Right ventricle myocardium superior (tissue), 1 donor: ENCODE measurements around the gene EXOC4. TPM values are rescaled to one million over a fixed set of nuclear protein-coding genes. Genes with fewer than 3 reads are reported as not detected.
"Not testable (repeated sequence)": the region's sequence is repeated elsewhere in the genome, so short reads cannot be mapped to it uniquely, and the experiment has no call there.

ENCODE experiments used
- ATAC-seq: fragments of 200-7000 bp; cut with Tn5 transposase; one replicate; pipeline ENCODE4 v1.9.1; 2020; ENCODE audit warnings: mild to moderate bottlenecking; ENCODE audit not compliant: poor library complexity
- DNase-seq: peaks from one replicate; pipeline ENCODE4 v3.0.0-alpha.2; 2020
- intact Hi-C: fragments of 100-400 bp; cut with DNase I; formaldehyde crosslinking; loops from one replicate; pipeline ENCODE4 v1.11.2; 2022
- total RNA-seq: library from RNA; stranded (reverse); fragmentation: NEBNext Ultra II Directional; extraction: Animal tissue kit (Norgen Biotek cat#: 25700); gene quantifications from one replicate; pipeline ENCODE4 v1.2.1, GENCODE V29; 2021
- donor health status: DM: no; HTN: yes; CAD: no; lungs with severe emphysema.

Gene EXOC4
- total RNA-seq, 1 donor from 2014 or later, result 32.5 TPM

DNA sequence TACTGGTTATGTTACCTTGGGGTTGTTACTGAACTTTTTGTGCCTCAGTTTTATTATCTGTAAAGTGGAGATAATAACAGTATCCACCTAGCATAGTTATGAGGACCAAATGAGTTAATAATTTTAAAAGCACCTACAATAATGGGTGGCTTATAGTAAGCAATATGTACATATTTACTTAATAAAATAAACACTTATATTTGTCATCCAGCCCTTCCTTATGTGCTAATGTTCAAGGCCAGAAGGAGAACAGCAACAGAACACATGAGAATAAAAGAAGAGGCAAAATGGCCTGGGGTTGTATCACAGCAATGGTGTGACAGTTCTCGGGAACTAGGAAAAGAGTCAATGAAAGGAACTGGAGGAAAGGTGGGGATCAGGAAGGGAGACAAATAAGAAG is 618.9 kb downstream of the EXOC4 start:
- DNase-seq (no peak), ATAC-seq (no peak)
- intact Hi-C loops, result no loop called here

- no peak for DNase-seq
- ATAC-seq, result no peak
- intact Hi-C loops, result no loop called here
Measured at GRCh38 chr7:133873187-133873586, 620.3 kb downstream of the EXOC4 start.

DNA sequence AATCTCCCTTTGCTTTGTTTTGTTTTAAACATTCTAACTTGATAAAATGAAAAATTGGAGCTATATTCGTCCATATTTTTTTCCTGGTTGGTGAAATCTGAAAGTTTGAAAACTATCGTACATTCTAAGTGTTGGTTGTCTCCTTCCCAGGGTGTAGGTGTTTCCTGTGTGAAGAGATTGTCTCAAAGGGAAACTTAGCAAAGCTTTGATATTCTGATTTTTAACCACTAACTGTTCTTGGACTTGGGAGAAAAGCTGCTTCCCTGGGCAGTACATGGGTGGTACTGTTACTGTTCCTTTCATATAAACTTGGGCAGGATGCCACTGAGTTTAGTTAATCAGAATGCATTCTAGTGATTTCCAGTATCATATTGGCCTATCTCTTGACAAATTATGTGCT is 620.8 kb downstream of the EXOC4 start:
- DNase-seq, result no peak
- ATAC-seq, result no peak
- intact Hi-C loops, result no loop called here

DNA sequence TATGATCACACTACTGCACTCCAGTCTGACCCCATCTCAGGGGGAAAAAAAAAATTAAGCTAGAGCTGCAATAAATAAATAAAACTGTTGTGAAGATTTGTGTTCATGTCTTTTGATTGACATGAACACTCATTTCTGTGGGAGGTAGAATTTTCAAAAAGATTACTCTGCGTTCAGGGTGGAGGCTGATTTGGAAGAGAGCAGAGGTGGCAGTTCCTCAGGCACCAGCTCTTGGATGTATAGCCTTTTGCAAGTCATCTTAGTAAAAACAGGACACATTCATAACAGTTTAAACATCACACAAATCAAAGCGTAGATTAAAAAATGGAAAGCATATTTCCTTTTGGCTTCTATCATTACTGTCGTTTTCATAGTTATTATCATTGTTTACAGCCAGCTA is 630.7 kb downstream of the EXOC4 start:
- DNase-seq (no peak), ATAC-seq (no peak)
- intact Hi-C loops, result no loop called here

DNA sequence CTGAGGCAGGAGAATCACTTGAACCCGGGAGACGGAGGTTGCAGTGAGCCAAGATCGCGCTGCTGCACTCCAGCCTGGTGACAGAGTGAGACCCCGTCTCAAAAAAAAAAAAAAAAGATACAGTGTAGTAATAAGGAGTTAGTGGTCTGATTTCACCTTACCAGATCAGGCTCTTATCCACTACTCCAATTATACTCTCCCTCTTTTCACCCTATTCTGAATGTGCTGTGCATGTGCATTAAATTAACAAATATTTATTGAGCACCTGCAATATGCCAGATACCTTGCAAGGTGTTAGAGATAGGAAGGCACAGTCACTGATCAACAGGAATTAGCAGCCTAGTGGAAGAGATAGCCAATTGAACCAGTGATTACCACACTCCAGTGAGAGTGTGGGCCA is 632.3 kb downstream of the EXOC4 start:
- DNase-seq (no peak), ATAC-seq (no peak)
- intact Hi-C loops, result no loop called here

DNA sequence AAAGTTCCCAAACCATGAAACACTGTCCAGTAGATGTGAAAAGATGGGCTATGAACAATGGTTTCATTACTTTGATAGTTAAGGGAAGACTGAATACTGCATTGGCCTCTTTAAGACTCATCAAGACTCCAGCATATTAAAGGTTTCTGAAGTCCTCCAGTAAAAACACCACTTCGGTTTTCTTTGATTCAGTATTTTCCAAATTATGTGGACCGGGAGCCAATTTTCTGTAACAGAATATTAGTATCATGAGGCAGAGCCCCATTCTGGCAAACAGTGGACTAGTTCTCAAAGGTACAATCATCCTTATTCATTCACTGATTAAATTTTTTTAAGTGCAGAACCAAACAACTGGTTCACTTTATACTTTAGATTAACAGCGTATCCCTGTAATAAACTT is 633.2 kb downstream of the EXOC4 start:
- DNase-seq (no peak), ATAC-seq (no peak)
- intact Hi-C loops, result no loop called here

- no peak for ATAC-seq
- intact Hi-C loops, result no loop called here
- no peak for DNase-seq
Measured at GRCh38 chr7:133886797-133887196, 633.9 kb downstream of the EXOC4 start.

GRCh38 chr7:133887459-133887858 is 634.6 kb downstream of the EXOC4 start:
- ATAC-seq (no peak), DNase-seq (no peak)
- intact Hi-C loops, result no loop called here

DNA sequence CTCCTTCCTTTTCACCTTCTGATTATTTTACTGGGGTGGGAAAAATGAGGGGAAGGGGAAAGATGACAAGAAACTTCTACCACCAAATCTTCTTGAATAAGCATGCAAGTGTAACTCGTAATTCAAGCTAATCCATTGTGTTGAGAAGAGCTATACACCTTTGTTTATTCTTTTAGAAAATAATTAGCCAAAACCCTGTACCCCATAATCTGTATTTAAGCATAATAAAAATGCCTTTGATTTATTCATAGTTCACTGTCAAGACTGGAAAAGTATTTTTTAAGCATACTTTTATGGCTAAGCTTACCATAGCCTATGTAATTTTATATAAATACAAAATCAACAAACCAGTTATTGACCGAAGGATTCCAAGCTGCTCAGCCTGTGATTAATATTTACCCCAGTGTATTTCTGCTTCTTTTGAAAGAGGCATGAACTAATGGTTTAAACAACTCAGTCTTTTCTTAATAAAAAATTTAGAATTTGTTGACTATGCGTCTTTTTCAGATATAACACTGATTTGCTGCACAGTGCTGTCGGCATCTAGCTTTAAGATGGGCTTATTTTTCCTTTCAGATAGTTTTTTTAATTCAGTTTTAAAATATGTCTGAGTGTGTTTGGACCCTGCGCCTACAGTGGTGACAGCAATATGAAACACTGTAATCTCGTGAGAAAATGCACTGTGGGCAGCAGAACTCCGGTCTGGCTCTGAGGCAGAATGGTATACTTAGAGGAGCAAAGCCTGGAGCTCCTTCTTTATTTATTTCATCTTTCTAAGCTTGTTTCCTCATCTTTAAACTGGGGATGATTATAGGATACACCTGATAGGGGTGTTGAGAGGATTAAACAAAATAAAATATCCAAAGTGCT is 635.4 kb downstream of the EXOC4 start:
- DNase-seq, result no peak
- no peak for ATAC-seq
- intact Hi-C loops, result no loop called here

DNA sequence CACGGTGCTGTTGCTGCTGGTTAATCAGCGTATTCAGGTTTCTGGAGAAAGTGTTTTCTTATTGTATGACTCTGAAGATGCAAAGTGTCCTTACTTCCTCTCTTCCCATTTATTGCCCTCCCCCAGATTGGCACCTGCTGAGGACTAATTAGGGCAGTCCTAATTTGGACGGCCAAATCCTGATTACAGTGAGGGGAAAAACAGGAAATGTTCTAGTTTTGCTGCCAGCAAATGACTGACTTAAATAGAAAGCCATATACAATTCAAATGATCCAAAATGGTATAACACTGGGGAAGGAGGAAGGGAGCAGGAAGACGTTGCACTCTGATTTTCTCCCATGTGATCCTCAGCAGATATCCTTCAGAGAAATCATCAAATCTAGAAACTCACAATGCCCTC is 651.9 kb downstream of the EXOC4 start:
- DNase-seq (no peak), ATAC-seq (no peak)
- intact Hi-C loops, result no loop called here

DNA sequence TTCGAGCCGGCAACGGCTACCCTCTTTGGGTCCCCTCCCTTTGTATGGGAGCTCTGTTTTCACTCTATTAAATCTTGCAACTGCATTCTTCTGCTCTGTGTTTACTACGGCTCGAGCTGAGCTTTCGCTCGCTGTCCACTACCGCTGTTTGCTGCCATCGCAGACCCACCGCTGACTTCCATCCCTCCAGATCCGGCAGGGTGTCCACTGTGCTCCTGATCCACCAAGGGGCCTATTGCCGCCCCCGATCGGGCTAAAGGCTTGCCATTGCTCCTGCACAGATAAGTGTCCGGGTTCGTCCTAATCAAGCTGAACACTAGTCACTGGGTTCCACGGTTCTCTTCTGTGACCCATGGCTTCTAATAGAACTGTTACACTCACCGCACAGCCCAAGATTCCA is 653.7 kb downstream of the EXOC4 start:
- DNase-seq, intact Hi-C loops, ATAC-seq: not testable (repeated sequence)

DNA sequence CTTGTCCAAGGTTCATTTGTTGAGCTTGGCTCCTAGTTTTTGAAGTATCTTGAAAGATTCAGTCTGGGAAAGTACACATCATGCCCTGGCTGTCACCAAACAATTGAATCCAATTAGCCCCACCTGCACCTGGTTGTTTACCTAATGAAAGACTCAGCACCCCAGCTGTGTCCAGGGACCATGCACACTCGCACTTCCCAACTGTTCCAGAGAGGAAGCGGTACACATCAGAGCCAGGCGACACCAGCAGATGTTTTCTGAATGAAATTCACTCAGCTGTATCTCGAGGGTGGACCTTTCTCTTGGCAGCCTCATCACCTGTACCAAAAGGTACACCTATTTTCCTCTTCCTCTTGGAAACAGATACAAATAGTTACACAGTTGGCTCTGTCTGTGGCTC is 657.9 kb downstream of the EXOC4 start:
- ATAC-seq (no peak), DNase-seq (no peak)
- intact Hi-C loops, result no loop called here

- DNase-seq (no peak), ATAC-seq (no peak)
- intact Hi-C loops, result no loop called here
Measured at GRCh38 chr7:133911724-133912123, 658.8 kb downstream of the EXOC4 start.

DNA sequence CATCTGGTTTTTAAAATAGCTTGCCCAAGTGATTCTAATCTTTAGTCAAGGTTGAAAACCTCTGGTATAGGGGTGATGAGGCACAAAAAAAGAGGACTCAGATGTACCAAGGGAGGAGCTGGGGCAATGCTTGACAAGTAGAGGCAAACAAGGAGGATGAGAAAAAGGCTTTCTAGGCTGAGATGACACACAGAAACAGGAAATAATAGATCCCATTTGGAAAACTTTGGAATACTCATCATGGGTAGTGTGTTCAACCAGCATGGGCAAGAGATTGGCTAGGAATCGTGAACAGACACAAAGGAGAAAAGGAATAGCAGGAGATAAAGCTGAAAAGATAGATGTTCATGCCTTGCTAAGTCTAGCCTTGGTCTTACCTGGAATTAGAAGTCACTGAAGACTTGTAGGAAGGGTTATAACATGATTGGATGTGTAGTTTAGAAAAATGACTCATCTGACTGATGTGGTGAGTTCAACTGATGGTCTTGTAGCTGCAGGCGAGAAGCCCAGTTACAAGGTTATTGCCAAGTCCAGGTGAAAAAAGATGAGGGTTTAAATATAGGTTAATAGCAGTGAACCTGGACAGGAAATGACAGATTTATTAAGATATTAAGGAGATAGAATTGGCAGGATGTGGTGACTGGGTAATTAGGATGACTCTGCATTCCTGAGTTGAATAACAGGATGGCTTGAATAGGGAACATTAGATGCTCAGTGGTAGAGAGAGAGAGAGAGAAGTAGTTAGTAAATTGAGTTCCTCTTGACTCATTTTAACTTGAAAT is 660.2 kb downstream of the EXOC4 start:
- intact Hi-C loops, result no loop called here
- ATAC-seq (no peak), DNase-seq (no peak)

DNA sequence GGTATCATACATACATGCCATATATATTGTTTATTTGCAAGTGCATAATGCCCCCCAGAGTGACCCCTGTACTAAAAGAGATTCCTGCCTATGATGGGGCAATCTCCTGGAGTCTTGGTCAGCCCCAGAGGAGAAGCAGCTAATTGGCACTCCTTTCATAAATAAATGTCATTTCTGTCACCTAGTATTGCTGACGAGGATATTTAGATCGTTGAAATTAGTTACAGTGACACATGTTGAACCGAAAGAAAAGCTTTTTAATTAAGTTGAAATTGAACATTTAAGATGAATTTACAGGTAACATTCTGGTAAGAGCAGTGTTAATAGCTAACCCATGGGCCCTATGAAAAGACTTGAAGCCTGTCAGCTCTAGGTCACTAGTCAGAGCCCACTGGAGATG is 663.7 kb downstream of the EXOC4 start:
- ATAC-seq (no peak), DNase-seq (no peak)
- intact Hi-C loops, result no loop called here

DNA sequence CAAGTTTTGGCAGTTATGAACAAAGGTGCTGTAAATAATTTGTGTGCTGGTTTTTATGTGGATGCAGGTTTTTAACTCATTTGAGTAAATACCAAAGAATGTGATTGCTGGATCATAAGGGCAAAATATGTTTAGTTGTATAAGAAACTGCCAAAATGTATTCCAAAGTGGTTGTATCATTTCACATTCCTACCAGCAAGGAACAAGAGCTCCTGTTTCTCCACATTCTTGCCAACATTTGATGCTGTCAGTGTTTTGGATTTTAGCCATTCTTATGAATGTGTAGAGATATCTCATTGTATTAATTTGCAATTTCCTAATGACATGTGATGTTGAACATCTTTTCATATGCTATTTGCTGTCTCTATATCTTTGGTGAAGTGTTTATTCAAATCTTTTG is 666.9 kb downstream of the EXOC4 start:
- no peak for DNase-seq
- ATAC-seq, result no peak
- intact Hi-C loops, result no loop called here

DNA sequence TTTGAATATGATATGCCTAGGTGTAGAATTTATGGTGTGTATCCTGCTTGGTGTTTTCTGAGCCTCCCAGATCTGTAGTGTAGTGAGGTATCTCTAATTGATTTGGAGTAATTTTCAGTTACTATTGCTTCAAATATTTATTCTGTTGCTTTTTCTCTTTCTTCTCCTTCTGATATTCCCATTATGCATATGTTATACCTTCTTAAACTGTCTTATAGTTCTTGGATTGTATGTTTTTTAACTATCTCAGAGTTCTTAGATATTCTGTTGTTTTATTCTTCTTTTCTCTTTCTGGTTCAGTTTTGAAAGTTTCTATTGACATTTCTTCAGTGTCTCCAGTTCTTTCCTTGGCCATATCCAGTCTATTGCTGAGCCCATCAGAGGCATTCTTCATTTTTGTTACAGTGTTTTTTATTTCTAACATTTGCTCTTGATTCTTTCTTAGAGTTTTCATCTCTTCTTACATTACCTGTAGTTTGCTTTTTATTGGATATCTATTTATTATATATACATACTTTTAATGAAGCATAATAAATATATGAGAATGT is 668.8 kb downstream of the EXOC4 start:
- intact Hi-C loops, result no loop called here
- DNase-seq (no peak), ATAC-seq (no peak)

- intact Hi-C loops, result no loop called here
- DNase-seq (no peak), ATAC-seq (no peak)
Measured at GRCh38 chr7:133923974-133924373, 671.1 kb downstream of the EXOC4 start.

DNA sequence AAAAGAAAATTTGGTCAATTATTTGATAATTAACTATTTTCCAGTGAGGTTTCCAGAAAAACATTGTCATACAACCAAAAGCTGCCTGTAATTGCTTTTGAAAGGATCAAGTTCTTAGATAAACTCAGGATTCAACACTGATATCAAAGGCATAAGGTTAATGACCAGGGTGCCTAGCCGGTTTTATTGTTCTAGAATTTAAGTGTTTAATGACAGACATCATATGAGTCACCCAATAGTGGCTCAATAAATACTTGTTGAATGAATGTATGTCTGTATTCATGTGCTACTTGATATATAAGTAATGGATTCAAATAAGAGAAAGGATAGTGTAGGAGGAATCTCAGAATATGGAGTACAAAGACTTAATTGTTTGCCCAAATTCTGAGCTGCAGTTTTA is 678.2 kb downstream of the EXOC4 start:
- no peak for DNase-seq
- ATAC-seq, result no peak
- intact Hi-C loops, result no loop called here

DNA sequence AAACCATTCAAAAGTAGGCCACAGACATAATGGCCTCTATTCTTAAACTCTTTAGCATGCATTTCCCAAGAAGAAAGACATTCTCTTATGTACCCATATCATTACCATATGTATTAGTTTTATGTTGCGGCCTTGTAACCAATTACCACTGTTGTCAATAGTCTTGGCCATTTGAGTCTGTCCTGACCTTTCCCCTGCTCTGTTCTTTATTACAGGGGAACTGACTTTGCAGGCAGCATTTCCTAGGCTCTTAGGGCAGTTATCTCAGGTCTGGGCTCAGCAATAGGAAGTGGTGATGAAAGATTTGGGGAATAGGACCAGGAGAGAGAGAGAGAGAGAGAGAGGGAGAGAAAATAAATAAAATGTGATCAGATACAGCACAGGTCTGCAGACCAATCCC is 679.7 kb downstream of the EXOC4 start:
- intact Hi-C loops, result no loop called here
- no peak for DNase-seq
- no peak for ATAC-seq
